SJSA1 (cell line): ENCODE data around the gene XAGE2. TPM values are rescaled to one million over a fixed set of nuclear protein-coding genes. Genes with fewer than 3 reads are reported as not detected.

Experiments used
- DNase-seq, 2 experiments: peaks; one replicate each; pipeline ENCODE4 v3.0.0-alpha.2; 2015 to 2020; ENCODE audit warnings: low spot score in 2 of 2, low read depth in 1 of 2
- H3K27ac ChIP-seq: fragments of 250-450 bp; sonication (Bioruptor Pico); 2 replicates; pipeline ENCODE4 v1.5.1; 2020; ENCODE audit warnings: mild to moderate bottlenecking, moderate library complexity
- H3K27me3 ChIP-seq: fragments of 250-450 bp; sonication (Bioruptor Pico); replicated peaks from 2 replicates; pipeline ENCODE4 v1.5.1; 2020; ENCODE audit warnings: mild to moderate bottlenecking, moderate library complexity
- H3K36me3 ChIP-seq: fragments of 250-450 bp; sonication (Bioruptor Pico); 2 replicates; pipeline ENCODE4 v1.5.1; 2020; ENCODE audit warnings: mild to moderate bottlenecking
- H3K4me1 ChIP-seq: fragments of 250-450 bp; sonication (Bioruptor Pico); replicated peaks from 2 replicates; pipeline ENCODE4 v1.6.1; 2021; ENCODE audit warnings: mild to moderate bottlenecking
- H3K4me3 ChIP-seq: fragments of 250-450 bp; sonication (Bioruptor Pico); 2 replicates; pipeline ENCODE4 v1.5.1; 2020; ENCODE audit warnings: mild to moderate bottlenecking
- H3K9me3 ChIP-seq: fragments of 250-450 bp; sonication (Bioruptor Pico); replicated peaks from 2 replicates; pipeline ENCODE4 v1.5.1; 2020; ENCODE audit warnings: mild to moderate bottlenecking
- total RNA-seq: library from RNA; depleted of rRNA; stranded (reverse); fragments of >200 nt; shearing (Covaris generic); gene quantifications from 2 replicates; pipeline ENCODE4 v1.2.3, GENCODE V29; 2014; rRNA removed

Gene XAGE2
- total RNA-seq, 1 experiment from 2014 or later = 0.39 TPM

DNA sequence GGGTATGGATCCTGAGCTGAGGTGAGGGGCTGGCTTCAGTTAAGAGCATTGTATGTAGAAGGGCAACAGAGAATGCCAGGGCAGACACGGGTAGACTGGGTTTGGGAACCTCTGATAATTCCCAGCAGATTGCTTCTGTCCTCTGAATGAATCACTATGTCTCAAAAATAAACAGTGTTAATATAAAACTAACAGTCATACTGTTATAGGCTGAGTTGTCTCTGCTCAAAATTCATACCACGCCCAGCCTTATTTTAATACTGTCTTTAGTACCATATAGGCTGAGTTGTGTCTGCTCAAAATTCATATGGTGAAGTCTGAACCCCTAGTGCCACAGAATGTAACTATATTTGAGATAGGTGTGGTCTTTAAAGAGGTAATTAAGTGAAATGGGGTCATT, 10.0 kb downstream of the XAGE2 start:
- peak in 1 of 2 experiments; percentile 15 for DNase-seq
- Histone ChIP-seq H3K4me1 (peaks cover 11% of the 10 kb centered on the region), H3K9me3 (no peaks in the 10 kb centered on the region), H3K4me3 (no peak overlapping the region), H3K36me3 (no peaks in the 10 kb centered on the region), H3K27me3 (no peaks in the 10 kb centered on the region), H3K27ac (no peak overlapping the region)

DNA sequence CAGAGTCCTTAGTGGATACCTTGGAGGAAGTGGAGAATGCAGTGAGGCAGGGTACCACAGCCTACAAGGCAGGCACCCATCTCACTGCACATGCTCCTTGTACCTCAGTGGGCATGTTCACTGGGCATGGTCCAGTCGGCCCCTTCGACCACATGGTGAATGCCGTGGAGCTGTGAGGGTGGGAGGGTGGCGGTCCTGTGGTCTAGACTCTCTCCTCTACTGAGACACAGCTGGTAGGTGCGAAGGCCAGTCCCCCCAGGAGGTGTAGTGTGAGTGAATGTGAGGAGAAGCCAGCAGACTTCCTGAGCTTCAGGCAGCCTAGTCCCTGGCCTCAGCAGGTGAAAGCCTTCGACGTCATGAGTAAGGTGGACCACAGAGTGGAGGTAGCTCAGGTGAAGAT, 12.2 kb downstream of the XAGE2 start:
- Histone ChIP-seq H3K27ac (no peak overlapping the region), H3K4me3 (no peak overlapping the region), H3K36me3 (no peaks in the 10 kb centered on the region), H3K27me3 (no peaks in the 10 kb centered on the region), H3K9me3 (no peaks in the 10 kb centered on the region), H3K4me1 (peaks cover 11% of the 10 kb centered on the region)
- DNase-seq = no peak

DNA sequence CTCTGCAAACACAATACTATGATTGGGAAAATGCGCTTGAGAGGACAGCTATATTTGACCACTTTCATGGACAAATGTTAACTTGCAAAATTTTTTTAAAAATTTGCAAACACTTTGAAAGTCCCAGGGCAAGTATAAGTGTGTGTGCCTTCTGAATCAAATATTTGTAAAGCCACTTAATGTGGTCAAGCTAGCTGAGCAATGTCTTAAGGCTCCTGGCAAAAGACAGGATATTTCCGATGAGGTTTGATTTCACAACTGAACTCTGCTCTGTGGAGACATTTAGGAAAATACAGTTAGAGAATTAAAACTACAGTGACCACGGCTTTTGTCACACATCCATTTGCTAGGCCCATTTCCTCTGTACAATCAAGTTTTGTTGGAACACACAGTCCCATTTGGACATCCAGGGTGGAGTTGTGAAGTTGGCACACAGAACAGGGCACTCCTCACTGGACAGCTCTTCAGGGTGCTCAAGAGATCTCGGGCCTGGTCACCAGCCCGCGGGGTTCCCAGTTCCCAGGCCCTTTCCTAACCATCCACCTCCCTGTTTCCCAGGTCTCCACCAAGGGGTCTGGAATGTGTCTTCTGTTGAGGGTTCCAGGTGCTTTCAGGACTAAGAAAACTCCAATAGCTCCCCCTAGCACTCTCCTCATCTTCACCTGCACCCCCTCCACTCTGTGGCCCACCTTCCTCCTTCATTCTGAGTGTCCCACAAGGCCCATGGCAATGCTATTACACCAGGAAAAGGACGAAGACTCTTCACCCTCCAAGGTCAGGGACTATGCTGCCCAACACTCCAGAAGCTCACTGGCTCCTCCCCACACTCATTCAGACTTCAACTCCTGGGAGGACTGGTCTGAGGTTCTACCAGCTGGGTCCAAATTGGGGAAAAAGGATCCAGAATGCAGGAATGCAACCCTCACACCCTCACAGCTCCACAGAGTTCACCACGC, 41.9 kb downstream of the XAGE2 start:
- H3K27ac ChIP-seq = no peak overlapping the region
- no peaks in the 10 kb centered on the region for H3K4me1 ChIP-seq
- no peaks in the 10 kb centered on the region for H3K27me3 ChIP-seq
- no peaks in the 10 kb centered on the region for H3K36me3 ChIP-seq
- DNase-seq = no peak
- H3K9me3 ChIP-seq = no peaks in the 10 kb centered on the region
- H3K4me3 ChIP-seq = no peak overlapping the region

DNA sequence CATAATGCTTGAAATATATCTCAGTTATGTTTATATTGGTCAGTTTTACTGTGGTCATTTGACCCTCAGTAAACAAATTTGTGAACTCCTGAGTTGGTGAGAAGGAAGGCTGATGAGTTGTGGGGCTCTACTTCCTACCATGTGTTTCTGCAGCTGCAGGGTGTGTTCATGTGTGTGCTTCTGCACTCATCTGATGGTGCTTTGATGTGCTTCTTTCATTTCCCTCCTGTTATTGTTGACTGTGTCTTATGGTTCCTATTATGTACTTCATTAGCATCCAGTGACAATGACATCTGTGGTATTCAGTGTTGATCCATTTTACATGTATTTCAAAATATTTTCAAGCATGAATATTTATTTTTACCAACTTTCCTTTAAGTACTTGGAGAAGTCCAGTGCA, 46.5 kb downstream of the XAGE2 start:
- Histone ChIP-seq H3K27ac (no peak overlapping the region), H3K9me3 (no peaks in the 10 kb centered on the region)

DNA sequence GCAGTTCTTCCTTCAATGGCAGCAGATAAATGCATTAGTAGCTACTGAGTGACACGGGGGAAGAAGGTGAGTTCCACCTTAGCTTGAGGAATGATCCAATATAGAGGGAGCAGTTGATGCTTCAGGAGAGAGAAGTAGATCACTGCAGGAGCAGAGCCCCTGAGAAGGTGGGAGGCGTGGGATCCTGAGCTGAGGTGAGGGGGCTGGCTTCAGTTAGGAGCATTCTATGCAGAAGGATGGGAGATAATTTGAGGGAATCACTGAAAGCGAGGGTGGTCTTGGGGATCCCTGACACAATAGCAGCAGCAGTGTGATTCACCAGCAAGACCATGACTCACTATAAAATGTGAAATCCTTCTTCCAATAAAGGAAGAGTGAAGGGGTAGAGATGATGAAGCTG, 48.0 kb downstream of the XAGE2 start:
- Histone ChIP-seq H3K4me1 (0 out of 2 replicates have a peak, but pooled peaks cover 4% of the 10 kb centered on the region), H3K27ac (no peak overlapping the region), H3K27me3 (no peaks in the 10 kb centered on the region), H3K4me3 (no peak overlapping the region), H3K9me3 (no peaks in the 10 kb centered on the region), H3K36me3 (no peaks in the 10 kb centered on the region)
- no peak for DNase-seq

More for the DNA sequence above, 46.5 kb downstream of the XAGE2 start:
- Histone ChIP-seq H3K36me3 (no peaks in the 10 kb centered on the region), H3K4me3 (no peak overlapping the region), H3K4me1 (0 out of 2 replicates have a peak, but pooled peaks cover 4% of the 10 kb centered on the region), H3K27me3 (no peaks in the 10 kb centered on the region)
- no peak for DNase-seq

DNA sequence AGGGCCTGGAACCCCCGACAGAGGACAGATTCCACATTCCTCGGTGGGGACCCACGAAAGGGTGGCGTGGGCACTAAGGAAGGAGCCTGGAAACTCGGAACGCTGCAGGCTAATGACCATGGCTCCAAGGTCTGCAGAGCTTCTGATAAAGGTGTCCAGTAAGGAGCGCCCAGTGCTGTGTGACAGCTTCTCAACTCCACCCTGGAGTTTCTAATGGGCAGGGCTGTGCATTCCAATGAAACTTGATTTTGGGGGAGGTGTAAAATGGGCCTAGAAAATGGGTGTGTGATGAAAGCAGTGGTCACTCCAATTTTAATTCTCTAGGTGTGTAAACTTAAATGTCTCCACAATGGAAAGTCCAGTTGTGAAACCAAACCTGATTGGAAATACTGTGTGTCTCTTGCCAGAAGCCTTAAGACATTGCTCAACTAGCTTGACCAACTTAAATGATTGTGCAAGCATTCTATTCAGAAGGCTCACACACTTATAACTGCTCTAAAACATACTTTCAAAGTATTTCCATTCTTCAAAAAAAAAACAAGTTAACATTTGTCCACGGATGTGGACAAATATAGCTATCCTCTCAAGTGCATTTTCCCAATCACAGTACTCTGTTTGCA, 52.1 kb downstream of the XAGE2 start:
- no peak for DNase-seq
- peaks cover 38% of the 10 kb centered on the region for H3K4me1 ChIP-seq
- no peak overlapping the region for H3K27ac ChIP-seq
- H3K36me3 ChIP-seq = no peaks in the 10 kb centered on the region
- H3K27me3 ChIP-seq = no peaks in the 10 kb centered on the region
- H3K4me3 ChIP-seq = no peak overlapping the region
- H3K9me3 ChIP-seq = no peaks in the 10 kb centered on the region

DNA sequence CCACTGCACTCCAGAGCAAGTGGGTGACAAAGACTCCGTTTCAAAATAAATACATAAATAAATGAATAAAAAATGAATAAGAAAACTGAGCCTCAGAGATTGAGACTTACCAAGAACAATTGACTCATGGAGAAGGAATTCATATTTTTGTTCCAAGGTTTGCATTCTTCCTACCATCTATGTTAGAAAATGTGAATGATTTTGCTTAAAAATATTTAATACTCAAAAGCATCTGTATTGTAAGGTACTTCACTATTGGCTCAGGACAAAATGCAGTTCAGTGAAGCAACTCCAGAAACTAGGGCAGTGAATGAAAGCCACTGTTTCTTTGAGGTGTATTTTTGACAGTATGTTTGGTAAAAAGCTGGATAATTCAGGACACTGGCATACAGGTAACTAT, 54.1 kb downstream of the XAGE2 start:
- Histone ChIP-seq H3K36me3 (no peaks in the 10 kb centered on the region), H3K4me1 (peaks cover 34% of the 10 kb centered on the region), H3K9me3 (no peaks in the 10 kb centered on the region), H3K27me3 (no peaks in the 10 kb centered on the region), H3K27ac (no peak overlapping the region), H3K4me3 (no peak overlapping the region)
- DNase-seq = peak in 1 of 2 experiments; percentile 14

DNA sequence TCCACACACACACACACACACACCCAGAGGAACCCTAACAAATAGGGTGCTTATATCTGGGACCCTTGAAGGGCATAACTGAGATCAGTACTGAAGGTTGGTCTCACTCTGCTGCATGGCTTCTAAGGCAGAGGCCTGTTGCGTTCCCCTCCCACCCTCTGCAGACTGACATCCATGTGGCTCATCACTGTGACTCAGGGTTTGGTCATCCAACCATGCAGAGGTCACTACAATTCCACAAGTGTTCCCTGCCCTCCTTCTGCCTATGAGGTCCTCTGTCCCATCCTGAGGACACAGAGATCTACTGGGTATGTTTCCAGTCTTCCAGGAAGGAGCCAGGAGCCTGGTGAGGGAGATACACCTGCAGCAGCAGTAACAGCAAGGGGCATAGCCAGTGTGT, 55.8 kb downstream of the XAGE2 start:
- no peaks in the 10 kb centered on the region for H3K36me3 ChIP-seq
- peak overlapping the region; percentile 37; the same call in 1 of the 2 replicates for H3K27ac ChIP-seq
- H3K4me3 ChIP-seq = no peak overlapping the region
- no peaks in the 10 kb centered on the region for H3K9me3 ChIP-seq
- peak; percentile 49 to 61 for DNase-seq
- H3K4me1 ChIP-seq = peaks cover 34% of the 10 kb centered on the region
- no peaks in the 10 kb centered on the region for H3K27me3 ChIP-seq

Other genes with a start within 250 kb of the XAGE2 start
- gene MAGED4, start 184.1 kb upstream of the XAGE2 start, total RNA-seq = 10.2 and 35.2 TPM in 2 replicates
- gene XAGE1A, start 126.8 kb downstream of the XAGE2 start, total RNA-seq = not detected in 2 replicates
- not detected in 2 replicates for gene XAGE1B, start 148.0 kb downstream of the XAGE2 start, total RNA-seq